Amygdala (tissue), 56 donors: ENCODE results near the gene RNPEPL1.

Experiments
- DNase-seq, 56 donors: peaks; one replicate each; lab custom pipeline; 2025; lab: John Stamatoyannopoulos, UW

The RNPEPL1 gene

GRCh38 chr2:240564561-240565332, 3.5 kb upstream of the RNPEPL1 start:
- no peak for DNase-seq

GRCh38 chr2:240565333-240566202, 2.7 kb upstream of the RNPEPL1 start:
- peak in 4 of 56 donors; percentile 36 to 50 (median 43) for DNase-seq

- peak in 54 of 56 donors; percentile 36 to 90 (median 71) for DNase-seq
Observed at GRCh38 chr2:240566203-240567136, 1.8 kb upstream of the RNPEPL1 start.

- peak in 1 of 56 donors; percentile 15 for DNase-seq
Observed at GRCh38 chr2:240567137-240567871, 980 bp upstream of the RNPEPL1 start.

DNA sequence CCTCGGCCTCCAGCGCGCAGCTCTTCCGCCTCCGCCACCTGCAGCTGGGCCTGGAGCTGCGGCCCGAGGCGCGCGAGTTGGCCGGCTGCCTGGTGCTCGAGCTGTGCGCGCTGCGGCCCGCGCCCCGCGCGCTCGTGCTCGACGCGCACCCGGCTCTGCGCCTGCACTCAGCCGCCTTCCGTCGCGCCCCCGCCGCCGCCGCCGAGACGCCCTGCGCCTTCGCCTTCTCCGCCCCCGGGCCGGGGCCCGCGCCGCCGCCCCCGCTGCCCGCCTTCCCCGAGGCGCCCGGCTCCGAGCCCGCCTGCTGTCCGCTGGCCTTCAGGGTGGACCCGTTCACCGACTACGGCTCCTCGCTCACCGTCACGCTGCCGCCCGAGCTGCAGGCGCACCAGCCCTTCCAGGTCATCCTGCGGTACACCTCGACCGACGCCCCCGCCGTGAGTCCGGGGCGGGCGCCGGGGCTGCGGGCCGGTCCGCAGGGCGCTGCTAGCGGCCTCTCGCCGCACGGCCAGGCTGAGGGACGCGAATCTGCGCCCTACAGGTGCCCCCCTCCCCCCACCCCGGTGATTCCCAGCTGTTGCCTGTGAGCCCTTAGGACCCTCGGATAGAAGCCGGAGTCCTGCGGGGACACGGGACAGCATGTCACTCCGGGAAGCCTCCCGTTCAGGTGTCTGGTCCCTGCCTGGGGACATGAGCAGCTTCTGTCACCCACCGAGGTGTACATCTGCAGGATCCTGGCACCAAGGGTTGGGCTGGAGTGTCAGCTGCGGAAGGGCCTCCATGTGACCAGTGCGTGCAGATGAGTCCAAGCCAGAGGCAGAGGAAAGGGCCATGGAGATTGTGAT, 616 bp downstream of the RNPEPL1 start:
- peak in 31 of 56 donors; percentile 30 to 77 (median 49) for DNase-seq

DNA sequence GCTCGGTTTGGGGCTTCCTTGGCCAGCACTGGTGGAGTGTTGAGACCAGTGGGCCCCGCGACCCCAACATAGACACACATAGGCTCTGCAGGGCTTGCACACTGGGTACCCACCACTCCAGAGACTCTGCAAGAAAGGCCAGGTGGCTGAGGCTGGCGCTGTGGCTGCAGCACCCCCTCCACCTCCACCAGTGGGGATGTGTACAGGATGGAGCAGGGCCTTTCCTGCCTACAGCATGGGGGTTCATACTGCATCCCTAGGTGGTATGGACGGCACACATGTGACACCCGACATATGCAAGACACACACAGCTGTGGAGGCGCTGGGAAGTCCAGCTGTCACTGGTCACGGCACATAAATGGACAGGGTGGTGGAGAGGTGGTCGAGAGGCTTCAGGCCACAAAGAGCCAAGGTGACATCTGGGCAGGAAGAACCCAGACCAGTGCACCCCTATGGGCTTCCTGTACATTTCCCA, 1.3 kb downstream of the RNPEPL1 start:
- no peak for DNase-seq

DNA sequence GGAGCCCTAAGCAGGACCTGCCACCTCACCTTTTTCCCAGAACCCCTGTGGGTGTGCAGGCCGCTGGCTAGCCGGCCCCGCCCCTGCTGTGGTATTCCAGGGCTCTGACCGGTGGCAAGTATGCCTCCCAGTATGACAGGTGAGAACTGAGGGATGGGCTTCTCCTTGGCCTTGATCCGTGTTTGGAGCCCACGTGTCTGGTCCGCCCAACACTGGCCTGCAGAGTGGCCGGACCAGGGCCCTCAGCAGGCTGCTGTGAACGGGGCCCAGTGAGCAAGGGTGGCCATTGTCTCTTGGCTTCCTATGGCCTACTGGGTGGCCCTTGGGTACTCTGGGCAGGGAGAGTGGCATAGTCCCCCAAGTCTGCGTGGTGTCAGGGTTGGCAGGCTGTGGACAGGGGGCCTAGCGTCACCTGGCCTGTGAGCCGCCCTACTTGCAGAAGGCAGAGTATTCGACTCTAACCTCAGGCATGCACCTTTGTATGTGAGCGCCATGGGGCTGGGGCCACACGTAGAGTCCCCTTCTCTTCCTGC, 1.8 kb downstream of the RNPEPL1 start:
- no peak for DNase-seq

GRCh38 chr2:240570531-240571313, 2.4 kb downstream of the RNPEPL1 start:
- DNase-seq, result no peak

DNA sequence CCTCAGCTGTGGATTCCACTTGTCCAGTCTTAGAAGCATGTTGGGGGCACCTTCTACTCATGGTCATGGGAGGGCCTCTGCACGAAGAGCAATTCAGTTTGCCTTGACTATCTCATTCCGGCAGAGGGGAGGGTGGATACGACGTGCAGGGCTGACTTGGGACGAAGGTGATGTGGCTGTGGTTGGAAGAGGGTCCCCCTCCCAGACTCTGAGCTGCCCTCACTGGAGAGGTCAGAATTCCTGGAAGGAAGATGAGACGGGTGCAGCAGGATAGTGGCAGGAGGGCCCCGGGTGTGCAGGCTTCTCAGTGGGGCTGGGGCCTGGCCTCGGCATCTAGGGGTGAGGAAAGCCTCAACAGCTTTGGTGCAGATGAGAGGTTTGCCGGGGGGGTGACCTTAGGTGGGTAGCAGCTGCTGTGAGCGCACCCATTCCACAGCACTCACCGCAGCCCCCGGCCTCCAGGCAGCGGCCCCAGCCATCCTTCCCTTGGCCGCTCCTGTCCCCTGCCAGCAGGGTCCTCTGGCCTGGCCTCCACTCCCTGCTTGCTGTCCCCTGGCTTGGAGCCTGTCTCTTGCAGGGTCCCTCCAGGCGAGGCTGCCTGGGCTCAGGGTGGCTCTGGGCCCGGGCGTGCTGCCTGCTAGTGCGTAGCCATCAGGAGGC, 3.2 kb downstream of the RNPEPL1 start:
- no peak for DNase-seq

GRCh38 chr2:240572141-240573031, 4.1 kb downstream of the RNPEPL1 start:
- no peak for DNase-seq

DNA sequence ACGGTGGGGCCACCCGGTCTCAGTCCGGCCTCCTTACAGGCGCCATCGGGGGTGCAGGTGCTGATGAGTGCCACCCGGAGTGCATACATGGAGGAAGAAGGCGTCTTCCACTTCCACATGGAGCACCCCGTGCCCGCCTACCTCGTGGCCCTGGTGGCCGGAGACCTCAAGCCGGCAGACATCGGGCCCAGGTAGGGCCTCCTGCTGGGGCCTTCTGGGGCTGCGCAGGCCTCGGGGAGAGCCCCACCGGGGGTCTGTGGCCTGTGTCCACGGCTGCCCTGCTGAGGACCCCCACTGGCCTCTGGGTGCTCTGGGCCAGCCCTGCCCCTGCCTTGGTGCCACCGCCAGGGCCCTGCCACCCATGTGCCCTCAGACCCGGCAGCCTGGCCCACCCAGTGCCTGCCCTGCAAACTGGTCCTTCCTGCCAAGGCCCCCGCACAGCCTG, 4.8 kb downstream of the RNPEPL1 start:
- DNase-seq, result no peak

- no peak for DNase-seq
Observed at GRCh38 chr2:240573516-240574385, 5.5 kb downstream of the RNPEPL1 start.

GRCh38 chr2:240574386-240575100, 6.3 kb downstream of the RNPEPL1 start:
- no peak for DNase-seq
